ENCODE measurements around the gene NAB2.

Gene NAB2

DNA sequence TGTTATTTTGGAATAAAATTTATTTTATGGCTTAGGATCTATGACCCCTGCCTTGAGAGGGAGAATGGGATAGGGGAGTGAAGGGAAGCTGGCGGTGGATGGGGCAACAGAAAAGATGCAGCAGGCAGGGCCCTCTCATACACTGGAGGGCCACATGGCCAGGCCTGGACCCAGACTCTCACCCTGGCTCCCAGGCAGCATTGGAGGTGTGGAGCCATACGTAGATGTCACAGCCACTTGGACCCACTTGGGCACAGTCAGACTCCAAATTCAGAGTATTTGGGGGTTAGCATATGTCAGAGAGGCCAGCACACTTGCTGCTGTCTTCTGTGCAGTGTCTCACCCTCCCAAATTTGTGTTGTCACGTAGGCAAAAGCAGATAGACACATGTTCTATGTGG, 6.5 kb downstream of the NAB2 start:
- no peak for DNase-seq

- DNase-seq, result peak; percentile 71
Measured at GRCh38 chr12:57096099-57096572, 7.2 kb downstream of the NAB2 start.

GRCh38 chr12:57096748-57097553, 8.0 kb downstream of the NAB2 start:
- DNase-seq, result no peak

DNA sequence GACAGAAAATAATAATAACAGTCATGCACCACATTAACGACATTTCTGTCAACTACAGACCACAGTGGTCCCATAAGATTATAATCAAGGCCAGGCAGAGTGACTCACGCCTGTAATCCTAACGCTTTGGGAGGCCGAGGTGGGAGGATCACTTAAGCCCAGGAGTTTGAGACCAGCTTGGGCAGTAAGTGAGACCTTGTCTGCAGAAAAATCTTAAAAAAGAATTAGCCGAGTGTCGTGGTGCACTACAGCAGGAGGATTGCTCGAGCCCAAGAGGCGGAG, 8.6 kb downstream of the NAB2 start:
- DNase-seq, result no peak

DNA sequence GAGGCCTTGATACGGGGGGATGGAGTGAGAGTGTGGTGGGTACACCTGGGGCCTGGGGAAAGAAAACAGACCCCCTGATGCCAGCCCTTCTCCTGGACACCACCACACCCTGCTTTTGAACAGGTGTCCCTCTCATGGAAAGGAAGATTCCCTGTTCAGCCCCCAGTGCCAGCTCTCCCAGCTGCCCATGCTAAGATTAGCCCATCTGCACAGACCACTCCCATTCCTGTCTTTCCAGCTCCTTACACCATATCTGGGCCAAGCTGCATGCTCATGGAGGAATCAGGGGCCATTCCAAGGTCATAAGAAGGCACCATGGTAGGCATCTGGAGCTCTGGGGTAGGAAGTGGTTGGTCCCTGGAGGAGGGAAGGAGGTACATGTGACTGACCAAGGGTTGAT, 9.6 kb downstream of the NAB2 start:
- no peak for DNase-seq

GRCh38 chr12:57099047-57099714, 10.3 kb downstream of the NAB2 start:
- DNase-seq, result no peak

DNA sequence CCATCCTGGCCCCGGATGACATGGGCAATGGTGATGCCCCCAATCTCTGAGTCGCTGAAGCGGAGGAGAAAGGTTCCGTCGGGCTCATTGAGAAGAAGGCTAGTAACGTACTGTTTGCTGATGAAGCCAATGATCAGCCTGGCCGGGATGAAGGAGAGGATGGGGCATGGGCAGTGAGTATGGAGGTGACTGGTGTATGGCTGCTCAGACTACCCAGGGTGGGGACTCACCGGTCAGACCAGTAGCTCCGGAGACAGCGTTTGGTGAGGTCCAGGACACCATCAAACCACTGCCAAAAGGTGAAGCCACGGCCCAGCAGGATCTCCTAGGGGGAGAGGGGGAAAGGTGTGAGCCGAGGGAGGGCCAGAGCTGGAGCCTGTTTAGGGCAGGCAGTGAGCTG, 10.9 kb downstream of the NAB2 start:
- no peak for DNase-seq

GRCh38 chr12:57101892-57102695, 13.2 kb downstream of the NAB2 start:
- DNase-seq, result no peak

DNA sequence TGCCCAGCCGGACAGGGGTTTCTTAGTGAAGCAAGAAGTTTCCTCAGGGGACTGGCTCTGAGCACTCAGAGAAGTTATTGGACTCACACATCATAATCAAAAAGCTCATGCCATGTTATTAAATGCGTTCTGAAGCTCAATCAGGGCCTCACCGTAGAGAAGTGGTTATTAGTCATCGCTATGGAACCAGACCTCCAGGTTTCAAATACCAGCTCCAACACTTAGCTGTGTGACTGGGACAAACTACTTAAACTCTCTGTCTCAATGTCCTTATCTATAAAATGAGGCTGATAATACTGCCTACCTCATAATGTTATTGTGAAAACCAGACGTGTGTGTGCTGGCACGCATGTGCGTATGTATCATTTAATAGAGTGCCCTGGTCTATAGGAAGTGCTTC, 14.9 kb downstream of the NAB2 start:
- no peak for DNase-seq

DNA sequence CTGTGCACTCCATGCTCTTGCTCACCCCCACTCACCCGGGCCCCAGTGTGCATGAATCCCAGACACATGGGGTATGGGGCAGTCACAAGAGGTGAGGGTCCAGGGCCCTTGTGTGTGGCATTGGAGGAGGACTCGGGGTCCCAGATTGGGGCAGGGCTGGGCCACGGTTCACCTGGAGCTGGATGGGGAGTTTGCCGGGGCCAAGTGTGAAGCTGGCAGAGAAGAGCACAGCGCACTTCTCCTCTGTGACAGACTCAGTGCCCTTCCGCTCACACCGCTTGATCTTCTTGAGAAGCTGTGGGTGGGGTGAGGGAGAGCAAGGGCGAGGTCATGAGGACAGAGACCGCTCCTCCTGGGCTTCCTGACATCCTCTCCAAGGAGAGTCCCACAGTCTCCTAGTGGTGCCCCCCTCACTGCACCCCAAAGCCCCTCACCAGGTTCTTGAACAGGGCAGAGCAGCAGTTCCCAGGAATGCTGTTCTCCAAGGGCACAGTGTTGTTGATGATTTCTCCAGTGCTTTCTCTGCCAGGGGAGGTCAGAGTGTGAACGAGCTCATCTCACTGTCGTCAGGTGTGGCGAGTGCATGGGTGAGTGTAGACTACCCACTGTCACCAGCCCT, 15.5 kb downstream of the NAB2 start:
- DNase-seq, result no peak

DNA sequence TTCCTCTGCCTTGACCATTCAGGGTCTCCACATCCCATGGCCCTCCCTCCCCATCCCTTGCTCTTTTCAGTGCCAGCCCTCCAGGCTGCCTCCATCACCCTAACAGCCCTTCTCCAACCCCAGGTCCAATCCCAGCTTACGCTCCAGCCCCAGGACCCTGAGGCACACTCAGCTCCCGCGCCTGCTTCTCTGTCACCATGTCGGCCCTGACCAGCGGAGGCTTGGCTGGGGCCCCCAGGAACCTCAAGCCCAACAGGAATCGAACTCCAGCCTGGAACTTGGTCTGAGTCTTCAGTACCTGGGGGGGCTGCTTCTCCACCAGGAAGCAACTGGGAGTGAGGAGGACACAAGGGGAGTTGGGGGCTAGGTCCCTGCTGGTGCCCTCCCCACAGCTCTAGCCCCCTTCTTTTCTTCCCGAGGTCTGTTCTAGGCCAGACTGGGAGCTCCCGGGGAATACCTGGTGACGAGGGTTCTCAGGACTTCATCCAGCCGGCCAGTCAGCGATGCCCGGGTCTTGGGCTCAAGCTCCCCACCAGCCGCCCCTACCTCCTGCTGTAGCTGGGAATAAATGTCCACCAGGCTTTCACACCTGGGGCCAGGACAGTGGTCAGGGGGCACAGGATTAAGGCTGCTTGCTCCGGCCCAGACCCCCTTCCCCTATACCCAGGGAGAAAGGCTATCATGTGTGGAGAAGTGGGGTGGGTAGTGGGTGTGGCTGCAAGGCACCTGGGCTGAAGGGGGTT, 16.3 kb downstream of the NAB2 start:
- DNase-seq, result no peak

DNA sequence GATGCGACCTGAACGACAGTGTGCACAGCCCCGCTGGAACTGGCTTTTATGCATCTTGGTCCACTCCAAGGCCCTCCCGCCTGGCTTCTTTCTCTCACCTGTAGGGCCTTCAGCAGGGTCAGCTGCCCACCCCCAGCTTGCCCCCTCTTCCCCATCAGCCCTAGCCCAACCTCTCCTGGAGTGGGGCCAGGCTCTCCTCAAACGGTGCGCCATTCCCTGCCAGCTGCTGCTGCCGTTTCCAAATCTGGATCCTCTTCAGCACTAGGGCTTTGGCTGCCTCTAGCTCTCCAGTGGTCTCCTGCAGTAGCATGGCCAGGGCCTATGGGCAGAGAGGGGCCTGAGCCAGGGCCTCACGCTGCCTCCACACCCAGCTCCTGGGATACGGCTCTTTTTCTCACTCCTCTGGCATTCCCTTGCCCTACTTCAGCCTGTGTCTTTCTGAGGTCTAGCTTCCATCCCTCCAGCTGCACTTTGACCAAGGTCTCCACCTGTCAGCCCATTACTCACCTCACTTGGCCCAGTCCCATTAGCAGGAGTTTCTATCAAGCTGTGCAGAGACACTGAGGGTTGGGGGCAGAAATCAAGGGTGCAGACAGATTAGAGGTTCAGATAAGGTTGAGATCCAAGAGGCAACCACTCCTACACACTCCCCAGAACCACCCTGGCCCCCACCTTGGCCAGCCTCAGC, 17.3 kb downstream of the NAB2 start:
- no peak for DNase-seq

DNA sequence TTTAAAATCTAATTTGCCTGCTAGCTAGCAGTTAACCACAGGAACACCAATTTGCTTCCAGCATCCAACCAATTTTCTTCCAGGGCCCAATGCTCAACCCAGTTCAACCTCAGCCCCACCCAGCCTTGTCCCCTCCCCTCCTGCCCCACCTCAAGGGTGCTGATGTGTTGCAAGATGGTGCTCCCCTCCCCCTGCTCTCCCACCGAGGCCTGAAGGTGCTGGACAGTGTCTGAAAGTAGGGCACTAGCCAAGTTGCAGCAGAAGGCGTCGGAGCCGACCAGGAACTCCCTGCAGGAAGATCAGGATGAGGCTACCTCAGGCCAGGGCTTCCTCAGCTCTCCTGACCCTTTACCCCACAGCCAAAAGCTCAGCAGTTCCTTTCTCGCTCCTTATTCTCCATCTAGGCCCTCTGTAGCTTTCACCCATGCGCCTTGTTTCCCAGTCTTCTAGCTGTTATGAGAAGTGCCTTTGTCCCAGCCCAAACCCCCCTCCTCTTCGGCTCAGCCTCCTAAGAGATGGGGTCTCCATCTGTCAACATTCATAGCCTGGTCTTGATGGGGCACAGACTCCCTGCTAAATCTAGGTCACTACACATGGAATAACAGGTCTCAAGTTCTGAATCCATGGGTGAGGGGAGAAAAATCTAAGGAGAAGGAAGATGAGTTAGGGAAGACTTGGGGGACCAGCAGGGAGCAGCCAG, 18.7 kb downstream of the NAB2 start:
- DNase-seq, result no peak

DNA sequence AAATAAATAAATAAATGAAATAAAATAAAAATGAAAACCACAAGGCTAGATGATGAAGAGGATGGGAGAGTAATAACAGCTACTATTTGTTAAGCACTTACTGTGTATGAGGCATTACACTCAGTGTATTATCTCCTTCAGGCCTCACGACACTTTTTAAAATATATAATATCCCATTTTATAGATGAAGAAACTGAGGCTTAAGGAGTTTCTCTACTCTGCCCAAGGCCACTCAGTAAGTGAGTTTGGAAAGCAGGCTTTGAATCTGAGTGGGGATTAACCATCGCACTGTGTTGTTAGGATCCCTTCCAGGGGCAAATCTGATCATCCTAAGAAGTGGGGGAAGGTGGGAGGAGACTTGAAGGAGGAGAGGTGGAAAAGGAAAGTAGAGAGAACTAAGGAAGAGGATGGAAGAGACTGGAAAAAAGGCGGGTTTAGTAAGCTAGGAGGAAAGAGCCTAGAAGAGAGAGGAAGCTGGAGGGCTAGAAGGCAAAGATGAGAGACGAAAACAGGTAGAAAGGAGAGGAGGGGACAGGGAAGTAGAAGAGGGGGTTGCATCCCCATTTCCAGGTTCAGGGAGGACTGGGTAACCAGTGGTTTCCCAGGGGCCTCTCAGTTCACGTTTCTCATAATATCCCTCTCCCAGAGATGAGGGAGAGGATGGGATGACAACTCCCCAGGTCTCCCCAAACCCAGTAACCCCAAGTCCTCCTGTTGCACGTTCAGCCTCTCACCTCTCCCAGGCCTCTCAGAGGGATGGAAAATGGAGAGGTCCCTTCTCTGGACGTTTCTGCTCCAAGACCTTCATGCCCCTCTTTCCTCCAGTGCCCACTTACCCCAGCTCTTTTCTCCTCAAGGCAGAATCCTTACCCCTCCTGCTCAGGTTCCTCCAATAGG, 20.5 kb downstream of the NAB2 start:
- no peak for DNase-seq

DNA sequence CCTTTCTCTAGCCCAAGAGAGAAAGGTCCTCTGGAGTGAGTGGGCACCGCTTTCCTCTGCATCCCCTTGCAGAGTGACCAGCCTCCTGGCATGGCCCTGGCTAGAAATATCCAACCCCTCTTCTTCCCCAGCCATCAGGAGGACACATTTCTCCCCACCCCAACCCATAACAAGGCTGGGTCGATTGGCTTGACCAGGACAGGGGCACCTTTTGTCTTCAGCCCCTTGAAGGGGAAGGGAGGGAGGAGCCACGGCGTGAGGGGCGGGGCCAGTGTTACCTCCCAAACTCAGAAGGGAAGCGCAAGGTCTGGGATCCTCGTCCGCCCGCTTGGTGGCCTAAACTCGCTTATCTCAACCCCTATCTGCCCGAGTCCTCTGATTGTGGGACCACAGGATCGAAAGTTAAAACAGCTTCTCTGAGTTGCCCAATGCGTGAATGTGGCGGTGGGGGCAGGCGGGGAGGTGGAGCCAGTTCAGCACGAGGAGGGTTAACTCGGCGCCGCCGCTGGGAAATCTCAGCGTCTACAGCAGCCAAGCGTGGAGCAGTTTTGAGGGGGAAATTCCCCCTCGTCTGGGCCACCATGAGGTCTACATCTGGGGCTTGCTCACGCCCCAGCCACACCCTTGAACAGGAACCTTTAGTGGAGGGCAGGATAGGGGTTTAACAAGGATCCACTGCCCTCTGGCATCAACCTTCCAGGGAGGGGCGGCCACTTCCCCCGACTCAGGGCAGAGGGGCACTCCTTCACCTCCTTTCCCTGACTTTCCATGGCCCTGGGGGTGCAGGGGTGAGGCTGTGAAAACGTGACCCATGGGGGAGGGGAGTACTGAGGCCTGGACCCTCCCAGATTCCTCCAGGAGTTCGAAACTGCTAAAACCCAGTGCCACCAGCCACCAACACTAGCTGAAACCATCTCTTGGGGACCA, 21.5 kb downstream of the NAB2 start:
- no peak for DNase-seq

DNA sequence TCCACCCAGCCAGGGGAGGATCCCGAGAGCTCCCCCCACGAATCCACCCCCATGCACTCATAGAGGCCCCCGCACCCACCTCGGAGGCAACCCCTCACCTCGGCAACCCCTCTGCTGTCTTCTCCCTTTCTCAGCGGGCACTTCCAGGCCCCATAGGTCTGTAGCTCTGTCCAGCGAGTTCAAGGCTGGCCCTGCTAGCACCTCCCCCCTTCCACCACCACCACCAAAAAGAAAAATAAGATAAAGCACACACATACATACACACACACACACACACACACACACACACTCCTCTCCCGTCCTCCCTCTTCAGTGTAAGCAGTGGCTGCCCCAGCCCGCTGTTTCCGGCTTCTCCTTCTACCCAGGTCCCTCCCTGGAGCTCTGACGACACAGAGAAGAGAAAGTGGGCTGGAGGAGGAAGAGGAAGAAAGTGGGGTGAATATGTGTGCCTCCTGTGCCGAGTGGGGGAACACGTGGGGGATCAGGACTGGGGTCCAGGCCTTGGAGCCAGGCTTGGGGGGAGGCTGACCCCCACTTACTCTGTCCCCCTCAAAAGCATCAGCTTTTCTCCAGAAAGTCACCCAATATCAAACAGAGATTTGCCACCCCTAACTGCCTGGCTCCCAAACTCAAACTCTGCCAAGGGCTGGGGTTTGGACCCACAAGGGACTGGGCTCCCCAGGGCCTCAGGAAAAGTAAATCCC, 22.3 kb downstream of the NAB2 start, which contains the start of gene STAT6:
TSS of gene STAT6 (minus strand) at position 332 of the 704 bp plus-strand sequence. CDS start 3,084 bp downstream, outside the sequence.
- no peak for DNase-seq

- DNase-seq, result no peak
Measured at GRCh38 chr12:57112492-57113294, 23.8 kb downstream of the NAB2 start.

Data from NCI-H2171 (cell line).